ENCODE data around the gene PEX13.
"Not testable (repeated sequence)": the region's sequence is repeated elsewhere in the genome, so short reads cannot be mapped to it uniquely, and the experiment has no call there.

PEX13 gene

DNA sequence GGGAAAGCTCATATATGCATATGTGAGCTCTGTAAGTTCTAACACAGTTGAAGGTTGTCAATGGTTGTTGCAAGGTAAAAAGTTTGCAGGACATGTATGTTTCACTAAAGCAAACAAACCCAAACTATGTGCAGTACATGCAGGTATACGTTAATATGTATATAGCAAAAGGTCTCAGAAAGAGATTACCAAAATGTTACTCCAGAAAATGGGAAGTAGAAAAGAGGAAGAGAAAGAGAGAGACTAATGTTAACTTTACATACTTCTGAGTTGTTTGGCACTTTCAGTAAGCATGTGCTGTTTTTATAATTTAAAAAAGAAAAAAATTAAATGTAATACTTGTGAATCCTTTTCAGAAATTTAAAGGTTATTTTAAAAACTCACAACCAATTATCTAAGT, 32.8 kb upstream of the PEX13 start:
- Histone ChIP-seq H3K4me2 (ENCODE audit: insufficient read depth, low read length) (no peak overlapping the region), H3K9me3 (ENCODE audit: insufficient read depth, low read length, severe bottlenecking) (no peaks in the 10 kb centered on the region), H3K79me2 (ENCODE audit: insufficient read depth, low read length) (no peaks in the 10 kb centered on the region), H3K27me3 (ENCODE audit: insufficient read depth, low read length, poor library complexity) (no peaks in the 10 kb centered on the region), H3K4me3 (ENCODE audit: low read depth in 1 of 2, low read length in 2 of 2) (no peak overlapping the region), H3K36me3 (ENCODE audit: insufficient read depth, low read length) (no peaks in the 10 kb centered on the region), H3K27ac (ENCODE audit: low read length) (no peak overlapping the region), H3K4me1 (ENCODE audit: insufficient read depth, low read length) (no peaks in the 10 kb centered on the region), H3K9ac (ENCODE audit: low read depth, low read length) (no peak overlapping the region), H2AFZ (ENCODE audit: low read depth, low read length) (no peak overlapping the region), H4K20me1 (ENCODE audit: insufficient read depth, low read length) (no peaks in the 10 kb centered on the region)
- no peak for TF ChIP-seq CTCF (IDR thresholded peaks at IDR 0.05; ENCODE audit: borderline replicate concordance, extremely low read depth, low read length, poor library complexity, severe bottlenecking)
- TF ChIP-seq EZH2 (IDR thresholded peaks at IDR 0.05; ENCODE audit: borderline replicate concordance, low read depth, low read length, severe bottlenecking), result no peak
- DNase-seq, result no peak
- no peak for ATAC-seq (ENCODE audit: insufficient read depth, low read depth)

GRCh38 chr2:60987041-60987440, 30.5 kb upstream of the PEX13 start:
- Histone ChIP-seq H3K79me2 (ENCODE audit: insufficient read depth, low read length) (no peaks in the 10 kb centered on the region), H2AFZ (ENCODE audit: low read depth, low read length) (no peak overlapping the region), H3K27me3 (ENCODE audit: insufficient read depth, low read length, poor library complexity) (no peaks in the 10 kb centered on the region), H3K9me3 (ENCODE audit: insufficient read depth, low read length, severe bottlenecking) (peaks cover under 1% of the 10 kb centered on the region), H4K20me1 (ENCODE audit: insufficient read depth, low read length) (no peaks in the 10 kb centered on the region), H3K4me1 (ENCODE audit: insufficient read depth, low read length) (no peaks in the 10 kb centered on the region), H3K4me2 (ENCODE audit: insufficient read depth, low read length) (no peak overlapping the region), H3K9ac (ENCODE audit: low read depth, low read length) (no peak overlapping the region), H3K36me3 (ENCODE audit: insufficient read depth, low read length) (peaks cover 4% of the 10 kb centered on the region; the same call in 1 of the 2 replicates), H3K27ac (ENCODE audit: low read length) (no peak overlapping the region), H3K4me3 (ENCODE audit: low read depth in 1 of 2, low read length in 2 of 2) (no peak overlapping the region)
- ATAC-seq (ENCODE audit: insufficient read depth, low read depth) (no peak), DNase-seq (no peak)
- TF ChIP-seq EZH2 (IDR thresholded peaks at IDR 0.05; ENCODE audit: borderline replicate concordance, low read depth, low read length, severe bottlenecking) (no peak), CTCF (IDR thresholded peaks at IDR 0.05; ENCODE audit: borderline replicate concordance, extremely low read depth, low read length, poor library complexity, severe bottlenecking) (no peak)

- H3K27ac ChIP-seq (ENCODE audit: low read length); DNase-seq; H3K4me3 ChIP-seq (ENCODE audit: low read depth in 1 of 2, low read length in 2 of 2); H3K36me3 ChIP-seq (ENCODE audit: insufficient read depth, low read length); H3K4me2 ChIP-seq (ENCODE audit: insufficient read depth, low read length); H3K27me3 ChIP-seq (ENCODE audit: insufficient read depth, low read length, poor library complexity); H3K9ac ChIP-seq (ENCODE audit: low read depth, low read length); H3K4me1 ChIP-seq (ENCODE audit: insufficient read depth, low read length); H2AFZ ChIP-seq (ENCODE audit: low read depth, low read length); H3K79me2 ChIP-seq (ENCODE audit: insufficient read depth, low read length); H3K9me3 ChIP-seq (ENCODE audit: insufficient read depth, low read length, severe bottlenecking); H4K20me1 ChIP-seq (ENCODE audit: insufficient read depth, low read length); ATAC-seq (ENCODE audit: insufficient read depth, low read depth): not testable (repeated sequence)
These were observed 29.9 kb upstream of the PEX13 start for GRCh38 chr2:60987656-60988055.

GRCh38 chr2:60989259-60989658, 28.3 kb upstream of the PEX13 start:
- Histone ChIP-seq H3K27ac (ENCODE audit: low read length) (no peak overlapping the region), H3K4me2 (ENCODE audit: insufficient read depth, low read length) (no peak overlapping the region), H3K27me3 (ENCODE audit: insufficient read depth, low read length, poor library complexity) (no peaks in the 10 kb centered on the region), H3K4me1 (ENCODE audit: insufficient read depth, low read length) (no peaks in the 10 kb centered on the region), H3K36me3 (ENCODE audit: insufficient read depth, low read length) (peaks cover 4% of the 10 kb centered on the region; the same call in 1 of the 2 replicates), H4K20me1 (ENCODE audit: insufficient read depth, low read length) (no peaks in the 10 kb centered on the region), H3K4me3 (ENCODE audit: low read depth in 1 of 2, low read length in 2 of 2) (no peak overlapping the region), H3K9me3 (ENCODE audit: insufficient read depth, low read length, severe bottlenecking) (peaks cover 8% of the 10 kb centered on the region), H3K9ac (ENCODE audit: low read depth, low read length) (no peak overlapping the region), H3K79me2 (ENCODE audit: insufficient read depth, low read length) (no peaks in the 10 kb centered on the region), H2AFZ (ENCODE audit: low read depth, low read length) (no peak overlapping the region)
- ATAC-seq (ENCODE audit: insufficient read depth, low read depth) (no peak), DNase-seq (no peak)
- TF ChIP-seq EZH2 (IDR thresholded peaks at IDR 0.05; ENCODE audit: borderline replicate concordance, low read depth, low read length, severe bottlenecking), result no peak

Measured in DND-41 (cell line).